Measurements from ENCODE around the gene ALK.

Gene ALK

DNA sequence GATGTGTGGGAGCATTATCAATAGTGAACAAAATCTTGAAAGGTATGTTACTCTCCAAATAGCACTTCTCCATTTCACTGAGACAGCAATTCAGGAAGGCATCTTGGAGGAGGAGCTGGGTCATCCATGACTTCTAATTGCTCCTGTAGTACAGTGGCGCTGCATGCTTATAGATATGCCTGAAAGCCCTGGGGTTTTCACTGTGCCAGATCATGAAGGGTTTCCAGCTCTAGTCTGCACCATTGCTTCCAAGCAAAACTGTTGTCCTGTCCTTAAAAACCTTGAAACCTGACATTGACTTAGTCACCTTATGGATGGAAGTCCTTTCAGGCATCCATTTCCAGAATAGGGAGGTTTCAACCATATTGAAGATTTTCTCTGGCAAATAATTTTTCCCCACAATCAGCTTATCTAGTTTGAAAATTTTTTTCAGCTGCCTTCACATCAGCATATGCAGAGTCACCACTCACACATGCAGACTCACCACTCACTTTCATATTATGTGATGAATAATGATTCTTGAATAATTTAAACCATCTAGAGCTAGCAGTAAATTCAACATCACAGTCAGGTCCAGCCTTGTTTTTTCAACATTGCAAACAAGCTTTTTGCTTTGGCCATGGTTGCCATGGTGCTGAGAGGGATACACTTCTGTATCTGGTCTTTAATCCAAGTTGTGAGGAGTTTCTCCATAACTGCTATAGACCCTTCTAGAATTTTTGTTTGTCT is 509.0 kb downstream of the ALK start:
- no peak for DNase-seq (ENCODE audit: low read depth, low spot score)
- no peak for TF ChIP-seq ZNF274 (IDR thresholded peaks at IDR 0.05; ENCODE audit: low read depth, low read length)
- TF ChIP-seq YY1 (IDR thresholded peaks at IDR 0.05; ENCODE audit: insufficient read depth, insufficient read length) = no peak
- TF ChIP-seq SUZ12 (IDR thresholded peaks at IDR 0.05; ENCODE audit: extremely low read depth, insufficient read depth, insufficient read length) = no peak
- Histone ChIP-seq H3K36me3 (ENCODE audit: insufficient read depth, insufficient read length, low read length) (no peaks in the 10 kb centered on the region), H3K9me3 (ENCODE audit: insufficient read depth, low read length) (no peaks in the 10 kb centered on the region), H3K4me3 (ENCODE audit: insufficient read length, low read depth) (no peak overlapping the region), H3K27me3 (ENCODE audit: insufficient read depth, insufficient read length) (no peaks in the 10 kb centered on the region), H3K9ac (ENCODE audit: insufficient read length, low read depth) (no peak overlapping the region), H3K4me1 (ENCODE audit: insufficient read depth, insufficient read length) (no peaks in the 10 kb centered on the region)

DNA sequence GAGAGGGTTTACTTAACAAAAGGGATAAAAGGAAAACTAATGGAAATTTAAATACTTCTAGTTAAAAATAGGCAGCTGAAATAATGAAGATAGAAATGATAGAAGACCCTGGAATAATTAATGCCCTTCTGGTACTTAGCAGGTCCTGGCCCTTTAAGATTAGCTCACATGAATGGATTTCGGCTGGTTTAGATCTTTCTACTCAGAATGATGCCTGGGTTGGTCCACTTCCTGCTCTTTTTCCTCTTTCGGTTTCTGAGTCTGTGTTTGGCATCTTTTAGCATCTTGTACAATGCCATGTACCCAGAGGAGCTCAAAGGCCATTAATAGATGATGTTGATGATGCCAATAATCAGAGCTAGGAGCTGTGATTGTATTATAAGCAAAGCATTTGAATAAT is 515.7 kb downstream of the ALK start:
- Histone ChIP-seq H3K9me3 (ENCODE audit: insufficient read depth, low read length) (no peaks in the 10 kb centered on the region), H3K27me3 (ENCODE audit: insufficient read depth, insufficient read length) (no peaks in the 10 kb centered on the region), H3K4me1 (ENCODE audit: insufficient read depth, insufficient read length) (no peaks in the 10 kb centered on the region), H3K9ac (ENCODE audit: insufficient read length, low read depth) (no peak overlapping the region), H3K36me3 (ENCODE audit: insufficient read depth, insufficient read length, low read length) (no peaks in the 10 kb centered on the region), H3K4me3 (ENCODE audit: insufficient read length, low read depth) (no peak overlapping the region)
- no peak for TF ChIP-seq YY1 (IDR thresholded peaks at IDR 0.05; ENCODE audit: insufficient read depth, insufficient read length)
- no peak for TF ChIP-seq SUZ12 (IDR thresholded peaks at IDR 0.05; ENCODE audit: extremely low read depth, insufficient read depth, insufficient read length)
- TF ChIP-seq ZNF274 (IDR thresholded peaks at IDR 0.05; ENCODE audit: low read depth, low read length) = no peak
- no peak for DNase-seq (ENCODE audit: low read depth, low spot score)

DNA sequence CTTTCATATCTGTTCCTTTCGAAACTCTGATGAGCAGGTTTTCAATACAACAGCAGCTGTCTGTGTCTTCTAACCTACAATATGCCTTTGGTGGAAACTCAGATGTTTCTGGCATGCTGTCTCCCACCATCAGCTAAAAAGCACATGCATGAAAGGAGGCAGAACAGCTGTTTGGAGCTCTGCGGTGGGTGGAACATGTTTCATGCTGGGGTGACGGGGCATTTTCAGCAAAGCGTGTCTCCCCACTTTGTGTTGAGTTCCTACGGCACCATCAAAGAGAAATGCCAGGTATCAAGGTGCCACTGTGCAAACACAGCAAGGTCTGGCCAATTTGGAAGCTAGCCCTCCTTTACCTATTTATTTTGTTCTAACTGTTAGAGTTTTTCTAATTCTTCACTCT is 516.1 kb downstream of the ALK start:
- Histone ChIP-seq H3K4me3 (ENCODE audit: insufficient read length, low read depth) (no peak overlapping the region), H3K27me3 (ENCODE audit: insufficient read depth, insufficient read length) (no peaks in the 10 kb centered on the region), H3K9me3 (ENCODE audit: insufficient read depth, low read length) (no peaks in the 10 kb centered on the region), H3K36me3 (ENCODE audit: insufficient read depth, insufficient read length, low read length) (no peaks in the 10 kb centered on the region), H3K9ac (ENCODE audit: insufficient read length, low read depth) (no peak overlapping the region), H3K4me1 (ENCODE audit: insufficient read depth, insufficient read length) (no peaks in the 10 kb centered on the region)
- DNase-seq (ENCODE audit: low read depth, low spot score) = no peak
- no peak for TF ChIP-seq ZNF274 (IDR thresholded peaks at IDR 0.05; ENCODE audit: low read depth, low read length)
- no peak for TF ChIP-seq YY1 (IDR thresholded peaks at IDR 0.05; ENCODE audit: insufficient read depth, insufficient read length)
- no peak for TF ChIP-seq SUZ12 (IDR thresholded peaks at IDR 0.05; ENCODE audit: extremely low read depth, insufficient read depth, insufficient read length)

DNA sequence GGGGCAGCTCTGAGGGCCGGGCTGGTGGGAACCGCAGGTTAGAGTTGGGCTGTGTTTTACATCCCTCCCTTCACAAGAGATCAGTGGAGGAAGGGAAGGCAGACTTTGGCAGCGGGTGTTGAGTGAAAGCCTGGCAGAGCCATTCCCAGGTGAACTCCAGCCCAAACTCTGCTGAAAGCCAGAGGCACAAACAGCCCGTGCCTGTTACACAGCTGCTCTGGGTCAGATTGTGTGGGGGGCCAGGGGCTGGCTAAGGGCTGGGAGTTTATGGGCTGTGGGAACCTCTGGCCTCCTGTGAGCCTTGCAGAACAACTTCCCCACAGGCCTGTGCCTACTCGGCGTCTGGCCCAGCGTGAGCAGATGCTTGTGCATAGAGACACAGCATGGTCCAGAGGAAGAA is 519.4 kb downstream of the ALK start:
- no peaks in the 10 kb centered on the region for H3K36me3 ChIP-seq (ENCODE audit: insufficient read depth, insufficient read length, low read length)

DNA sequence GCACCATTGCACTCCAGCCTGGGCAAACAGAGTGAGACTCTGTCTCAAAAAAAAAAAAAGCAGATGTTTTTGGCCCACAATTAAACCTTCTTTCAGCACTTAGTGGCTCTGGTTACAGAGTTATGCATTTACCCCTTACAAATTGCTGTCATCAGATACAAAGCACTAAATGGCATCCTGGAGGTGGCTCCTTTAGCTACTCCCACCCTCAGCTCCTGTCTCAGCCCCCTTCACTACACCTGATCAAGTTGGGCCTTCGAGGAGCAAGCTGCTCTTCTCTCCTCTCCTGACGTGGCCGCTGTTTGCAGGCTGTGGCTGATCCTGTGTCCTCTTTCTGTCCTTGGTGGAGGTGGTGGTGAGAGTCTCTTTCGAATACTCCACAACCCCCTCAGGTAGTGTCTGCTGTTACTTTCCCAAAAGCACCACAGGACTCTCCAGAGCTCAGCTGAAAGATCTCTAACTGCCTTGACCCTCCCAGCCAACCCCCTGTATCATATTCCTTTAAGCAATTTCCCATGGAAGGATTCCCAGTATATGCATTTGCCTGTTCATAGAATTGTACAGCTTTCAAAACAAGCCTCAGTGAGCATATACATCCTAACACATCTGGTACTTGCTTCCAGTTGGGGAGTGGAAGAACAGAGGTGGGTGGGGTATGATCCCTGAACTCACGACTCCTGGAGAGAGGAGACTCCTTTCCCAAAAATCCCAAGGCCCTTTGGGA is 520.3 kb downstream of the ALK start:
- Histone ChIP-seq H3K36me3 (ENCODE audit: insufficient read depth, insufficient read length, low read length) (no peaks in the 10 kb centered on the region), H3K9me3 (ENCODE audit: insufficient read depth, low read length) (no peaks in the 10 kb centered on the region), H3K27me3 (ENCODE audit: insufficient read depth, insufficient read length) (no peaks in the 10 kb centered on the region), H3K4me3 (ENCODE audit: insufficient read length, low read depth) (no peak overlapping the region), H3K4me1 (ENCODE audit: insufficient read depth, insufficient read length) (peaks cover 5% of the 10 kb centered on the region), H3K9ac (ENCODE audit: insufficient read length, low read depth) (no peak overlapping the region)
- TF ChIP-seq YY1 (IDR thresholded peaks at IDR 0.05; ENCODE audit: insufficient read depth, insufficient read length) (no peak), ZNF274 (IDR thresholded peaks at IDR 0.05; ENCODE audit: low read depth, low read length) (no peak), SUZ12 (IDR thresholded peaks at IDR 0.05; ENCODE audit: extremely low read depth, insufficient read depth, insufficient read length) (no peak)
- no peak for DNase-seq (ENCODE audit: low read depth, low spot score)

More for the DNA sequence above, 519.4 kb downstream of the ALK start:
- H3K4me1 ChIP-seq (ENCODE audit: insufficient read depth, insufficient read length) = peaks cover 5% of the 10 kb centered on the region
- DNase-seq (ENCODE audit: low read depth, low spot score) = no peak
- H3K9me3 ChIP-seq (ENCODE audit: insufficient read depth, low read length) = no peaks in the 10 kb centered on the region
- no peak overlapping the region for H3K4me3 ChIP-seq (ENCODE audit: insufficient read length, low read depth)
- no peak overlapping the region for H3K9ac ChIP-seq (ENCODE audit: insufficient read length, low read depth)
- no peaks in the 10 kb centered on the region for H3K27me3 ChIP-seq (ENCODE audit: insufficient read depth, insufficient read length)
- TF ChIP-seq YY1 (IDR thresholded peaks at IDR 0.05; ENCODE audit: insufficient read depth, insufficient read length) (no peak), ZNF274 (IDR thresholded peaks at IDR 0.05; ENCODE audit: low read depth, low read length) (no peak), SUZ12 (IDR thresholded peaks at IDR 0.05; ENCODE audit: extremely low read depth, insufficient read depth, insufficient read length) (no peak)

DNA sequence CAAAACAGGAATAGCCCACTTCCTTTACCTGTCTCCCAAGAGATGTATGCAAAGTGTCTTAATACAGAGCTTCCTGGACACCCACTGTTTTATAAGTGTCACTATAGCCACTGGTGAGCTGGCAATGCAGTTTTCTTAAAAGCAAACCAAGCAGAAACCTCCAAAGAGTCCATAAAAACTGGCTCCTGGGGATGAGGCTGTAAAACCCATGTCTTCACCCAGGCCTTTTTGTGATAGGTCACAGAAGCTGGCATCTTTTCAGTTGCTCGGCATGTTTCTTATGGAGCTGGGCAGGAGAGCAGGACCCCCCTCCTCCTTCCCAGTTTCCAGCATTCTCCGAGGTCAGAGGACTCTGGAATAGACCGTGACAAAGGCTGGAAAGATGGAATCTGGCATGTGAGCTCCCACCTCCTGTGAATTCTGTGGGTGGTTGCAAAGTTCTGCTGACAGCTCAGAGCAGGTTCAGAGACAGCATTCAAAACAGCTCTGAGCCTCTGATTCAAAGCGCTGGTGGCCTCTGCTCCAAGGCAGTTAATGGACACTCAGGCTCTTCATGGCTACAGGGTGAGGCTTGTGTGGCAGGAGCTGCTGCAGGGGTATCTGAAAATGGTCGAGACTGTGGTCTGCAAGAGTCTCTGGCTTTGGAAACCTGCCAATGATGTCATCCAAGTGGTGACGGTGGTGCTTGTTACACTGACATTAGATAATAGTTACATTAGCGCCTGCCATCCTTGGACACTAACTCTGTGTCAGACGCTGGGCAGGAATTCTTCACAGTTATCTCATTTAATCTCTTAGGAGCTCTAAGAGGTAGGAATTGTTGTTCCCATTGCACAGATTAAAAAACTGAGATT is 522.8 kb downstream of the ALK start:
- H3K4me3 ChIP-seq (ENCODE audit: insufficient read length, low read depth) = no peak overlapping the region
- H3K9ac ChIP-seq (ENCODE audit: insufficient read length, low read depth) = no peak overlapping the region
- no peak for DNase-seq (ENCODE audit: low read depth, low spot score)
- H3K9me3 ChIP-seq (ENCODE audit: insufficient read depth, low read length) = no peaks in the 10 kb centered on the region
- peaks cover 5% of the 10 kb centered on the region for H3K4me1 ChIP-seq (ENCODE audit: insufficient read depth, insufficient read length)
- no peaks in the 10 kb centered on the region for H3K27me3 ChIP-seq (ENCODE audit: insufficient read depth, insufficient read length)
- TF ChIP-seq YY1 (IDR thresholded peaks at IDR 0.05; ENCODE audit: insufficient read depth, insufficient read length) (no peak), ZNF274 (IDR thresholded peaks at IDR 0.05; ENCODE audit: low read depth, low read length) (no peak)
- no peaks in the 10 kb centered on the region for H3K36me3 ChIP-seq (ENCODE audit: insufficient read depth, insufficient read length, low read length)

DNA sequence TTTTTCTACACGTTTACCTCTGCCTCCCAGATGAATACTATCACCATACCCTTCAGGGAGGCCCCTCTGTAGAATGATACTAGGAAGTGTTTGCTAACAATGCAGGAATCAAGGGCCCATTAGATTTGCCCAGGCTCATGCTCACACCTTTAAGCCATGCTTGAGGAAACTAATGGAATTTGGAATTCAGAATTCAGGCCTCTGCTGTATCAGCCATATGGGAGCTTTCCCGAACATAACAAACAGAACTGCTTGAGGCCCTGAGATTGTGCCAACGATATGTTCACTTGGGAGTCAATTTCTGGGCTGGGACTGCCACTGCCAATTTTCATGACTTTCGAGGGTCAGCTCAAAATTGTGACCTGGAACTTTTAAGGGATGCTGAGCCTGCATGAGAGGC is 523.7 kb downstream of the ALK start:
- H3K36me3 ChIP-seq (ENCODE audit: insufficient read depth, insufficient read length, low read length) = no peaks in the 10 kb centered on the region
- peaks cover 5% of the 10 kb centered on the region for H3K4me1 ChIP-seq (ENCODE audit: insufficient read depth, insufficient read length)
- H3K9me3 ChIP-seq (ENCODE audit: insufficient read depth, low read length) = no peaks in the 10 kb centered on the region
- no peak overlapping the region for H3K9ac ChIP-seq (ENCODE audit: insufficient read length, low read depth)
- no peak for TF ChIP-seq YY1 (IDR thresholded peaks at IDR 0.05; ENCODE audit: insufficient read depth, insufficient read length)
- no peak for TF ChIP-seq SUZ12 (IDR thresholded peaks at IDR 0.05; ENCODE audit: extremely low read depth, insufficient read depth, insufficient read length)
- TF ChIP-seq ZNF274 (IDR thresholded peaks at IDR 0.05; ENCODE audit: low read depth, low read length) = no peak
- no peak overlapping the region for H3K4me3 ChIP-seq (ENCODE audit: insufficient read length, low read depth)
- no peaks in the 10 kb centered on the region for H3K27me3 ChIP-seq (ENCODE audit: insufficient read depth, insufficient read length)
- no peak for DNase-seq (ENCODE audit: low read depth, low spot score)

Measured in NT2/D1 (cell line).